AG04449 (cell line): ENCODE data around the gene YWHAH.

Experiments
- CTCF ChIA-PET: fragments of 350-600 bp; formaldehyde crosslinking; extraction: SDS; loops from one replicate; lab custom pipeline; 2021; ENCODE audit warnings: antibody characterized with exemption; lab: Yijun Ruan, JAX
- POLR2A ChIA-PET: fragments of 400-600, 350-600 bp; formaldehyde crosslinking; extraction: SDS; loops from one replicate; lab custom pipeline; 2020; ENCODE audit warnings: antibody characterized with exemption, inconsistent platforms; lab: Yijun Ruan, JAX
- DNase-seq: peaks from one replicate; pipeline ENCODE4 v3.0.0-alpha.2; 2010; ENCODE audit warnings: low read depth, low spot score
- H3K4me3 ChIP-seq: 2 replicates; pipeline ENCODE4 v1.5.1; 2011; ENCODE audit warnings: low read depth, mild to moderate bottlenecking, control low read depth, low read length
- CTCF ChIP-seq: IDR thresholded peaks from one replicate; pipeline ENCODE4 v1.5.1; 2011; ENCODE audit warnings: mild to moderate bottlenecking, moderate library complexity, low read length, control low read depth, inconsistent platforms; ENCODE audit not compliant: insufficient read depth; ENCODE audit errors: missing control alignments

YWHAH gene

GRCh38 chr22:31899669-31900068, 44.7 kb upstream of the YWHAH start:
- no peak overlapping the region for H3K4me3 ChIP-seq
- DNase-seq = no peak
- ChIA-PET POLR2A (no interaction called here), CTCF (interaction anchor here (1.2 kb wide), 1 partner anchor 20 kb away, joined by 3 read pairs; no protein-coding TSS in a partner anchor)
- TF ChIP-seq CTCF = no peak

- ChIA-PET CTCF (interaction anchor here (1.1 to 1.5 kb wide), 3 partner anchors 10 to 221 kb away, joined by 3 to 4 read pairs (median 3); no protein-coding TSS in a partner anchor), POLR2A (no interaction called here)
- DNase-seq = no peak
- no peak overlapping the region for H3K4me3 ChIP-seq
- TF ChIP-seq CTCF = no peak
Measured at GRCh38 chr22:31901388-31902137, 42.8 kb upstream of the YWHAH start.

GRCh38 chr22:31904651-31905050, 39.7 kb upstream of the YWHAH start:
- ChIA-PET POLR2A (no interaction called here), CTCF (no interaction called here)
- no peak for DNase-seq
- H3K4me3 ChIP-seq = no peak overlapping the region
- TF ChIP-seq CTCF = no peak

GRCh38 chr22:31905356-31905755, 39.0 kb upstream of the YWHAH start:
- DNase-seq = no peak
- ChIA-PET CTCF (no interaction called here), POLR2A (no interaction called here)
- H3K4me3 ChIP-seq = no peak overlapping the region
- TF ChIP-seq CTCF = no peak

GRCh38 chr22:31906086-31906485, 38.2 kb upstream of the YWHAH start:
- no peak for TF ChIP-seq CTCF
- CTCF ChIA-PET = no interaction called here
- no peak overlapping the region for H3K4me3 ChIP-seq
- DNase-seq = no peak
- POLR2A ChIA-PET = no interaction called here

GRCh38 chr22:31906569-31906968, 37.8 kb upstream of the YWHAH start:
- ChIA-PET POLR2A (no interaction called here), CTCF (no interaction called here)
- no peak for TF ChIP-seq CTCF
- no peak overlapping the region for H3K4me3 ChIP-seq
- no peak for DNase-seq
